HG03175 (cell line): Measurements from ENCODE around the gene SEC16A.
A peak's percentile ranks its signal among the peaks of the same experiment; 100 is the strongest.

Experiments
- ATAC-seq: cut with Tn5 transposase; IDR thresholded peaks from one replicate; pipeline ENCODE4 v1.9.1; 2021; ENCODE audit warnings: mild to moderate bottlenecking, moderate library complexity; ENCODE audit not compliant: unreplicated experiment

Gene SEC16A

DNA sequence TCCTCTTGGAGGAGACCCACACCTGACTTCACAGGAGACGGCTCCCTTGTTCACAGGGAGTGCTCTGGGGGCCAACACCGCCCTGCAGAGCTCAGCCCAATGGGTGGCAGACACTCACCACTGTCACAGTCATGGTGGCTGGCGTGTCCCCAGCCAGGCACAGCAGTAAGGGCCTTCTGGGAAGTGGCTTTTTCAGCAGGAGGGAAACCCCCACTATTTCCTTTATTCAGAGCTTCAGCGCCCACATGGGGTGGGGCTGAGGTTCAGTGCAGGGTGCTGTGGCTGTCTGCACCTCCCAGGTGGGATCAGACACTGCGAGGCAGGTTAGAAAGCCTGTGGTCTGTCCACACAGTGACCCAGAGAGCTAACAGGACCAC, 79.3 kb downstream of the SEC16A start:
- ATAC-seq, result no peak

DNA sequence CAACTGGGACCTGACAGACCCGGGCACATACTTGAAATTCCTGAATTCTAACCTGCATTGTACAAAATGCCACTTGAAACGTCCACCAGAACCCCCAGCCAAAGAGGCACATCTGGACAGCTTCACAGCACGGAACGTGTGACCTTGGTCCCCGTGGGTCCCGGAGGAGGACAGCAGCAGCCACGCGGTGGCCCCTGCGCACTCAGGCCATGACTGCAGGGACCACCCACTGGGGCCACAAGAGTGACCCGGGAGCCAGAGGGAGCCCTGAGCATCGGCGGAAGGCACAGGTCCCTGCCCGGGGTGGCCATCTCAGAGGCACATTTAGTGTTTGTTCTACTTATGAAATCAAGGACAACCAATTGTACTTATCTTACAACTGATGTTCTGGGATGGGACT, 80.8 kb downstream of the SEC16A start:
- no peak for ATAC-seq

DNA sequence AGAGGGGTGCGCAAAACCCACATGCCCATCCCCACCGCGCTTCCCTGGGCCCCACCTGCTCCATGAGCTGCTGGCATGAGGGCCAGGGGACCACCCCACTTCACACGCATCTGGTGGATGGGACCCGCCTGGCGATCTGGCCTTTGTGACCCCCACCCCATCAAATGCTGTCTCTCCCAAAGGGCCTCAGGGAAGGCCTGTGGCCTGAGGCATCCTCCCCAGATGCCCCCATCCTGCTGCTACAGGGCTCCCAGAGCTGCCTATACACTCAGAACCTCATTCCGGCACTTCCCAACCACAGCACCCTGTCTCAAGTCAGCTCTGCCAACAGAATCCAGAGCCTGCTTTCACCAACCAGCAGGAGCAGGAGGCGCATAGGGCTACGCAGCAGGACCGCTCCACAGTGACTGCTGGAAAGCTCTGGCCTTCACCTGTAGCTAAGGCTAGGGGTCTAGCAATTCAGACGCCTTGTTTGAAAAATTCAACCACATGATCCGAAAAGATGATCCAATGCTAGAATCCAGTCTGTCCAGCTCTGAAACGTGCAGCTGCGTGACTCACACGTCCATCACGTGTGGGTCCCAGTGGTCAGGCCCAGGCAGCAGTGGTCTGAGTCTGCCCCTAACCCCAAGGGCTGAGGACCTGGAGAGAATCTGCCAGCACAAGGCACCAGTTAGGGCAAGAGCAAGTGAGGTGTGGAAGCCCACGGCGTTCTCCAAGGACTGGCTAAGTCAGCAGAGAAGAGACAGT, 81.5 kb downstream of the SEC16A start:
- ATAC-seq, result no peak

GRCh38 chr9:136400038-136400834, 82.6 kb downstream of the SEC16A start, which contains the start of gene SNAPC4:
SNAPC4 (minus strand) TSS chr9:136400170; CDS start chr9:136398428, 1,742 bp downstream.
- ATAC-seq, result peak; percentile 79

- ATAC-seq, result no peak
Observed at GRCh38 chr9:136399176-136400037, 83.4 kb downstream of the SEC16A start.

- ATAC-seq, result no peak
Observed at GRCh38 chr9:136398286-136398685, 84.6 kb downstream of the SEC16A start.

- no peak for ATAC-seq
Observed at GRCh38 chr9:136397643-136398042, 85.2 kb downstream of the SEC16A start.

- no peak for ATAC-seq
Observed at GRCh38 chr9:136396219-136396515, 86.7 kb downstream of the SEC16A start.

GRCh38 chr9:136395345-136396218, 87.3 kb downstream of the SEC16A start:
- no peak for ATAC-seq

GRCh38 chr9:136395020-136395340, 87.9 kb downstream of the SEC16A start:
- ATAC-seq, result no peak

GRCh38 chr9:136394312-136395019, 88.4 kb downstream of the SEC16A start:
- ATAC-seq, result no peak

- no peak for ATAC-seq
Observed at GRCh38 chr9:136393531-136393930, 89.3 kb downstream of the SEC16A start.

- no peak for ATAC-seq
Observed at GRCh38 chr9:136392538-136393449, 90.0 kb downstream of the SEC16A start.

GRCh38 chr9:136391737-136392537, 90.9 kb downstream of the SEC16A start:
- ATAC-seq, result no peak
